ENCODE measurements around the gene GPR151. TPM values are rescaled to one million over a fixed set of nuclear protein-coding genes. Genes with fewer than 3 reads are reported as not detected.

The GPR151 gene
- polyA plus RNA-seq, 4 donors, result not detected

Other genes with a start within 250 kb of the GPR151 start
- under 1 TPM; 0.07 to 0.17 (median 0.10) TPM for gene POU4F3, start 177.4 kb downstream of the GPR151 start, polyA plus RNA-seq (ENCODE audit: insufficient read length in 4 of 4)
- gene TCERG1, start 68.9 kb downstream of the GPR151 start, polyA plus RNA-seq (ENCODE audit: insufficient read length in 4 of 4), result 100 to 1,000 TPM in 3 of 4 donors, 10 to 100 TPM in 1; 88.7 to 148 (median 128) TPM